Germinal center (tissue), 1 donor: ENCODE results near the gene OGFOD1.

Experiments
- DNase-seq: peaks from one replicate; pipeline ENCODE4 v3.0.0; 2012; ENCODE audit warnings: mixed read lengths, low spot score

OGFOD1 gene

GRCh38 chr16:56426585-56426984 lies 24.8 kb upstream of the OGFOD1 start:
- no peak for DNase-seq

DNA sequence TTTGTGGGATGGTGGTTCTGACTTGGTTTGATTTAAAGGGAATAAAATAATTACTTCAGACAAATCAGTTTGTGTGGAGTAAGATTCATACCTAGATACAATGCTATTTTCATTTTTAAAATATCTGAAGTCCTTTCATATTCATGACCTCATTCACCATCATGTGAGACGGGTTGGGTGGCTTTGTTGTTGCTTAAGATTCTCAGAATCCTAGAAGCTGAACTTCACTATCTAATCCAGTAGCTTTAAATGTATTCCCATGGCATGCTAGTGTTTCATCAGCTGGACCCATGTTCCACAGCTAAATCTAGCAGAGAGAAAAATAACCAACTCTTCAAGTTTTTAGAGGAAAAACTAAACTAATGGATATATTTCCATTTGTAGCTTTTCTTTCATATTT lies 23.3 kb upstream of the OGFOD1 start:
- no peak for DNase-seq

DNA sequence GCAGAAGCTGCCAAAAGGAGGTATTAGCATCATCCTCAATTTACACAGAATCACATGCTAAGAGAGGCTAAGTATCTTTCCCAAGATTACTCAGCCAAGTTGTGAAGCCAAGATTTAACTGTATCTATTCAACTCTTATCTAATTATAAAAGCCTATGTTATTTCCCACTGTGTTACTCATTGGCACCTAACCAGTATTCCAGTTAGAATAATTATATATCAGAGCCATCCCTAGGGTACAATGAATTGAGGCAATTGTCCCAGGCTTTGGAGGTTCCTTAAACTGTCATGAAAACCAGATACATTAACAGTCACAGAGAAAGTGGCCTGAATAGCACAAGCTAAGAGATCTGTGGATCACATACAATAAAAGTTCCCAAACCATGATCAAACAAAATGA lies 15.1 kb upstream of the OGFOD1 start:
- no peak for DNase-seq

DNA sequence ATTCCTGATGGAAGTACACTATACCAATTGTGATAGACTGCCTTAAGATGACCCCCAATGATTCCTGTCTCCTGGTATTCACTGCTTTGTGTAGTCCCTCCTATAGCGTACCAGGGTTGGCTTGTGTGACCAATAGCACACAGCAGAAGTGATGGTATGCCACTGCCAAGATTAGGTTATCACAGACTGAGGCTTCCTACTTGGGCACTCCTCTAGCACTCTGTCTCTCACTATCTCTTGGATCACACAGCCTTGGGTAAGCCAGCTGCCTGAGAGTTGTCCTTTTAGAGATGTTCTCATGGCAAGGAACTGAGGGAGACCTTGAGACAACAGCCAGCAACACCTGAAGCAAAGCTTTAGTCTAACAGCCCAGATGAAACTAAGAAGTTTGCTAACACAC lies 13.3 kb upstream of the OGFOD1 start:
- no peak for DNase-seq

- no peak for DNase-seq
These were observed 4.1 kb upstream of the OGFOD1 start for GRCh38 chr16:56447286-56447685.

DNA sequence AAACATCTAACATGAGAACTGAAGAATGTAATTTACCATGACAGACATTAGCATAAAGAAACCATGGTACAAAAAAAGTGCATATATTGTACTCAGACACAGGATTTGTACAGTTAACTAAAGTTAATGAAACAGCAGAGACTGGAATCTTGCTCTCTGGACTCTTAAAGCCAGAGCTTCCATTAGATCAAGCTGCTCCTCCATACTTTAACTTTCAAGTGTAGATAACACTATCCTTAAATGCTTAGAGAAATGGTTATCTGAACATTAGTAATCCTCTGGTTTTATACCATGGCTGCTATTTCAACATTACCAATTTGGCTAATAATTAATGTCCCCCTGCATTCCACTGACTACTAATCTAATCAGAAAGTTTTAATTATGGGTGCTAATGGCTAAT lies 3.3 kb upstream of the OGFOD1 start:
- no peak for DNase-seq

DNA sequence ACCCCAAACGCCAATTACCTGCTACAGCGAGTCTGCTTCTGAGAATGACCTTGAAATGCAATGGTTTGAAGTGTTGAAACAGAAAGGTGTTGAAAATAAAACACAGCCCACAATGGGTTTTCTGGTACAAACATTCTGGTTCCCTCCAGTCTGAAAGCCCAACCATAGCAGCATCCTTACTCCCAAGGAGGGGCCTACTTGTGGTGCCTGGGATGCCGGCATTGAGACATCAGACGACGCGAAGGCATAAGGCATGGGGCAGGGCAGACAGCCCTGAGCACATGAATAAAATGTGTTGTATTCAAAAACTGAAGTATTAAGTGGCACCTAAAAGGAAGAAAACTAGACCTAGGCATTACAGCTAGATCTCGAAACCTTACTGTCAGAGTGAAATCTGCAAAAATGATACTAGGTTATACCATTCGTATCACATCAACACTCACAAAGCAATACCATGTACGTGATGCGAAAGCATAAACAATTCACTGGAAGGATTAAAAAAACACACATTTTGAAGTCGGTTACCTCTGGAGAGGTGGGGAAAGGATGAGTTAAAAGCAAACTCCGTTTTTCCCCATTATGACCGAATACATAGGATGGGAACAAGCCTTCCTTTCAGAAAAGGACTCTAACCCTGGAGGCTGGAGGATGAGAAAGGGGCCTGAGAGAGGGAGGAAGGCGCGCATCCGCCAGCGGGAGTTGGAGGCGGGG lies 924 bp upstream of the OGFOD1 start:
- peak; percentile 11 for DNase-seq

DNA sequence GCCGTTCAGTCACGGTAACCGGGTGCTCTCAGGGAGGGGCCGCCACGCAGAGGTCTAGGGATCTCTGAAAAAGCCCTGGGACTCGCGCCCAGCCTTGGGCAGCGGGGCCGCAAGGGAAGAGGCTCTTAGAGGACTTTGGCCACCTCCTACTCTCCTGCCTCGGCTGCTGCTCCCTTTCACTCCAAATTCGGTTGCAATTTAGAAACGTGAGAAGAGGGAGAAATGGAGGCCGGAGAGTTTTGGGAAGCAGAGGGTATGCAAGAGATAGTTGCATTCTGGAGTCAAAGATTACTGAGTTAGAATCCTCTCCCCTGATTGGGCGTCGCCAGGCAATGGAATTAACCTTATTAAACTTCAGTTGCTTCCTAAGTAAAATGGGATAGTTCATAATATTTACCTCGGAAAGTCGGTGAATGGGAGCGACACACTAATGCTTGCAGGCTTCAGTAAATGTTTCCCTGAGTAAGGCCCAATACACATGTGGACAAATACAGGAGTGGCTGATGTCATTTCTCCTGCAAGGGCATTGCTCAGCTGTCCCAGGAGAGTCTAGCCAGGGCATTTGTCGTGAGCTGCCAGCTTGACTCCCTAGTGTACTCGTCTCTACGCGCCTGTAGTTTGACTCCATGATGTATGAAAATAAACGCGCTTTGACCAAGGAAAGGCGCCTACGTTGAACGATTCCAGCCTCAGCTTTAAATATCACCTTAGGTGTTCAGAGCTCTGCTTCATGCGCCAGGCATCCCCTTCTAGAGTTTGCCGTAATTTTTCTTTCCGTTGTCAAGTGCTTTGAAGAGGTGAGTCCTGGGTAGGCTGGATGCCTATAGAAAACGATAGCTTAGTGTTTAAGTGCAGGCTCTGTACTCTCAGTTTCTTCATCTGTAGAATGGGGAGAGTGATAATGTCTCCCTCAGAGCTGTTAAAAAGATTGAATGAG lies 667 bp downstream of the OGFOD1 start:
- DNase-seq: peak; percentile 75

DNA sequence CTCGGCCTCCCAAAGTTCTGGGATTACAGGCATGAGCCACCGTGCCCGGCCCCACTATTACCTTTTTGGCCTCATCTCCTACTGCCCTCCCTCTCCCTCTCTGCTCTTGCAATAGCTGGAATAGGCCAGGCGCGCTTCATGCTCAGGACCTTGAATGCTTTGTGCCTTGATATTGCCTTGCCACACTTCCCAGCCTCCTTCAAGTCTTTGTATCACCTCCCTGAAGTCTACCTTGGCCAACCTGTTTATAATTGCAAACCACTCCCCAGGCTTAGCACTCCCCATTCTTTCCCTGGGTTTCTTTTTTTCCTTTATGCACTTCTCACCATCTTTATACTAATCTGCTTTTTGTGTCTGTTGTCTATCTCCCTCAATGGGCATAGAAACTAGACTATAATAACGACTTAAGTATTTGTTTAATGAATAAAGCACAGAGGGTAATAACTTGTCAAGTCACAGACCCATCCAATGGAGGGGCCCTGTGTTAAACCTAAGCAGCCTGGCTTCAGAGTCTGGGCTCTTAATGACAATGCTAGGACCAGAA lies 6.6 kb downstream of the OGFOD1 start:
- DNase-seq: no peak

- no peak for DNase-seq
These were observed 8.7 kb downstream of the OGFOD1 start for GRCh38 chr16:56460101-56460500.

DNA sequence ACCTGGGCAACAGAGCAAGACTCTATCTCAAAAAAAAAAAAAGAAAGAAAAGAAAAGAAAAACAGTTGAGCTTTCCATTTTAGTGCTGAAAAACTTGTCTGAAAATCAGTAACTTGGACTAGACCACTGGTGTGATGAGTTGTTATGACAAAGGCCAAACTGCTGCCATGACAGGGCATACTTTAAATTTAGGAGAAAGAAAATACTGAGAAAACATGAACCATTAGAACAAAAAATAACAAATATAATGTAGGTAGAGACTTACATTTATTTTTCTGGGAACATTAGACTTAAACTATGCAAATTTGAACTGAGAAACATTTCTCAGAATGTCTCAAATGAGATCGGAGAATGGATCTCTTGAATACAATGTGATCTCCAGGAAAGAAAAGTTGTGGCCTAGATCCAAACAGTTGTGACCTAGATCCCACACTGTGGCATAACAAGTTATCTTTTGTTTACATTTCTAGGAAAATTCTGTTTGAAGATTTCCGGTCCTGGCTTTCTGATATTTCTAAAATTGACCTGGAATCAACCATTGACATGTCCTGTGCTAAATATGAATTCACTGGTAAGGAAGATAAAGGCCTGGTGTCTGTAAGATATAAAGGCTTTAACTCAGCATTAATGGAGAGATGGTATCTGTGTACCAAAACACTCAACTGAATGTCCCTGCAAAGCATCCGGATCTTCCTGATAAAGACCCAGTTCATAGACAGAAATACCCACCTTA lies 10.9 kb downstream of the OGFOD1 start:
- DNase-seq: no peak

GRCh38 chr16:56463153-56463552 lies 11.8 kb downstream of the OGFOD1 start:
- DNase-seq: no peak

DNA sequence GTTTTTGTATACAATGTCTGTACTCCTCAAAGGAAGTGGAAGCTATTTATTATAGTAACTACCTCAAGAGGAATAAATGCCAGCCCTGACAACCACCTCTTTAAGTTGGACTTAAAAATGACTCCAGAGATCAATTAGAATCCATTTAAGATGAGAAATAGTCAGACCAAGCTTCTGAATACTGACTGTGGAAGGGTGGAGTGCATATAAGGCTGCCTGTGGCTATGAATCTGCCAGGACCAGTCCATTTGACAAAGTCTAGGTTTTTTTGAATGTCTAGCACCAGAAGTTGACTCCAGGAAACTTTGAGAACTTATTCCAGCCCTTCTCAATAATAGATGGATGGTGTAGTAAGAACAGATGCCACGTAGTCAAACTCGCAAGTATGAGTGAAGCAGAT lies 15.0 kb downstream of the OGFOD1 start:
- DNase-seq: no peak

GRCh38 chr16:56468800-56469199 lies 17.4 kb downstream of the OGFOD1 start:
- DNase-seq: no peak

DNA sequence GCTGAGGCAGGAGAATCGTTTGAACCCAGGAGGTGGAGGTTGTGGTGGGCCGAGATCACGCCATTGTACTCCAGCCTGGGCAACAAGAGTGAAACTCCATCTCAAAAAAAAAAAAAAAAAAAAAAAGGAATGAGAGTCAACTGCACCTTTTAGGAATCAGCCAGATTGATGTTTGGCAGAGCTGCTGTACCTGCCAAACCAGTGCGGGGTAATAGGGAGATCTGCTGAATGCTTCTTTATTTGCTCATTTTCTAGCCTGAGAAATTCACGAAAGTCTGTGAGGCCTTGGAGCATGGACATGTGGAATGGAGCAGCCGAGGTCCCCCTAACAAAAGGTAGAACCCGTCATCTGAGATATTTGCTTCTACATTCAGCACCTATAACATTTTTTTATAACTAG lies 18.4 kb downstream of the OGFOD1 start:
- DNase-seq: no peak

GRCh38 chr16:56470232-56470631 lies 18.9 kb downstream of the OGFOD1 start:
- DNase-seq: no peak

GRCh38 chr16:56470666-56471065 lies 19.3 kb downstream of the OGFOD1 start:
- DNase-seq: no peak

DNA sequence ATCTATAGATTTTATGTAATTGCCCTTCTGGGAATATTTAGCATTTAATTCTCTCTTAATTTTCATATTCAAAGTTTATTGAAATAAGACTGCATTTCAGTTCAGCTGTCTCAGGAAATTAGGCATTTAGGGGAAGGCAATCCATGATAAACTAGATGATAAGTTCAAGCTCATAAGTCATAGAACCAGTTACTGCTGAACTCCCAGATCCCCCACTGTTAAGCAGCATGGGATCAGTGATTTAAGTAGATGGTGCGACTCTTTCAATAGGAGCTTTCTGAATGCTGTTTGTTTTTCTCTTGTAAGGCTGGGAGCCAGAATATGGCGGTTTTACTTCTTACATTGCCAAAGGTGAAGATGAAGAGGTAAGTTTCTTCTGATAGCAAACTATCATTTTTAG lies 23.8 kb downstream of the OGFOD1 start:
- no peak for DNase-seq

DNA sequence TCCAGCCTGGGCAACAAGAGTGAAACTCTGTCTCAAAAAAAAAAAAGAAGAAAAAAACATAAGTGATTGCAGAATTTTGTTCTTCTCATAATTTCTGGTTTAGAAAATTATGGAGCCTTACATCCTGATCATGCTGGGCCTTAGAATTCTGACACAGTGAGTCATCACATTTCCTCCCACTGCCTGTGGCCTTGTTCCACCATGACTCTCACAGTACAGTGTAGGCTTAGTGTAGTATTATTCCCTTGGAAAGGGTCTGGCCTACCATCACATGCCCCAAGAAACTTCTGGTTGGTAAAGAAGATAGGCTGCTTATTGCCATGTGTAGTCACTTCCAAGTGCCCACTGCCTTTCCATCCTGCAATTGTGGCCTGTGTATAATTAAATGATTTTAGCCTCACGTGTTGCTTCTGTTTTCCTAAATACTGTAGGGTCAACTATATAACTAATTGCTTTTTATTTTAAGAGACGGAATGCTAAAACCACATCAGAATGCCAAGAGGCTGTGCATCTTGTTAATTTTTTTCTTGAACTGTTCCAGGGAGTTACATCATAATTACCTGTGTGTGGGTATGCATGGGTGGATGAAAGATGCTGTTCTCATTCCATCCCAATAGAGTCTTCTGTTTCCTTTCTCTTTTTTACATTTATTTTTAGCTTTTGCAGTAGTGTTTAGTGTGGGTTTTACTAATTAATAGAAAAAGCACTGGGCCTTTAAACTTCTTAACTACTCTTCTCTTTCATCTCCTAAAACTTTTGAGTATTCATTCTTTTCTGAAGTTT lies 25.9 kb downstream of the OGFOD1 start:
- no peak for DNase-seq

DNA sequence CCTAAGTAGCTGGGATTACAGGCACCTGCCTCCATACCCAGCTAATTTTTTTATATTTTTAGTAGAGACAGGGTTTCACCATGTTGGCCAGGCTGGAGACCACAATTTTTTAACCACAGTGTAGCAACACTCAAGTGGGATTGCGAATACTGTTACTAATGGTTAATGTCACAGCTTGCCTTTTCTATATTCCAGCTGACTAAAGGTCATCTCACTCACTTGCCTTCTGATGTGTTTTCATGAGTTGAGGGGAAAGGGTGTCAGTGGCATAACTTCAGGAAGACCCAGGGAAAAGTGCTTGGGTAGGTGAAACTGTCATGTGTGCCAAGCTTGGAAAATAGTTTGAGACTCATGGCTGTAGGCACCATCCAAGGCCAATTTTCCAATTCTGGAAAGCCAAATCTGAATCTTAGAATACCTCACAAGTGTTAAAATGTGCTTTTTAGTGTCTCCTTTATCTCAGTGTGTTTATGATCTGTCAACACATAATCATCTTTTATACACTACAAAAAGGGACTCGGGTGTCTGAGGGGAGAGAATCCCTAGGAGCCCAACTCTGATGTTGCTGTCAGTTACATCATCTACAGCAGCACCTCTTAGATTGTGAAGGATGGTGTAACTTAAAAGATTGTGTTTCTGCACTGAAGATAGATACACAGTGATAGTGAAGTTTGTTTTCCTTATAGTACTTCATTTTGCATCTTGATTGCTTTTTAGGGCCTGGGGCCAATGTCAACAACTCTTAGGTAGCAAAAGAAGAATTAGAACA lies 27.1 kb downstream of the OGFOD1 start:
- no peak for DNase-seq

- no peak for DNase-seq
These were observed 28.1 kb downstream of the OGFOD1 start for GRCh38 chr16:56479469-56479868.
